GM18508 (cell line): ENCODE results near the gene PEX26.
"Not testable (repeated sequence)": the region's sequence is repeated elsewhere in the genome, so short reads cannot be mapped to it uniquely, and the experiment has no call there.

ENCODE experiments used
- ATAC-seq: cut with Tn5 transposase; IDR thresholded peaks from one replicate; pipeline ENCODE4 v1.9.1; 2021; ENCODE audit warnings: moderate number of reproducible peaks; ENCODE audit not compliant: insufficient read depth, unreplicated experiment

Gene PEX26

DNA sequence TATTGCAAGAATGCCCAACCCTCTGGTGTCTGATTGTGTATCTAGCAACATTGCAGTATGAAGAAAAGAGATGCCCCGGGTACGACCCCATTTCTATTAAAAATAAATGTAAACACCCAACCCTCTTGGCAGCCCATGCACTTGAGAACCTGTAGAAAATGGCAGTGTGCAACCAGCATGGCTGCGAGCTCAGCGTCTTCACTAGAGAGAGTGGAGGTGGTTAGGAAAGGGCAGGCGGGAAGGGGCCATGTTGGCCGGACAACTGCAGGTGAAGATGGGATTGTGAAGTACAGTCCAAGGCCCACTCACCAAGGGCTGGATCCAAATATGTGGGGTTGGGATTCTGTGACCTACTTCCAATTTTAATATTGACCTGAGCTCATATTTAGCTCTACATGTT lies 15.9 kb downstream of the PEX26 start:
- ATAC-seq, result no peak

DNA sequence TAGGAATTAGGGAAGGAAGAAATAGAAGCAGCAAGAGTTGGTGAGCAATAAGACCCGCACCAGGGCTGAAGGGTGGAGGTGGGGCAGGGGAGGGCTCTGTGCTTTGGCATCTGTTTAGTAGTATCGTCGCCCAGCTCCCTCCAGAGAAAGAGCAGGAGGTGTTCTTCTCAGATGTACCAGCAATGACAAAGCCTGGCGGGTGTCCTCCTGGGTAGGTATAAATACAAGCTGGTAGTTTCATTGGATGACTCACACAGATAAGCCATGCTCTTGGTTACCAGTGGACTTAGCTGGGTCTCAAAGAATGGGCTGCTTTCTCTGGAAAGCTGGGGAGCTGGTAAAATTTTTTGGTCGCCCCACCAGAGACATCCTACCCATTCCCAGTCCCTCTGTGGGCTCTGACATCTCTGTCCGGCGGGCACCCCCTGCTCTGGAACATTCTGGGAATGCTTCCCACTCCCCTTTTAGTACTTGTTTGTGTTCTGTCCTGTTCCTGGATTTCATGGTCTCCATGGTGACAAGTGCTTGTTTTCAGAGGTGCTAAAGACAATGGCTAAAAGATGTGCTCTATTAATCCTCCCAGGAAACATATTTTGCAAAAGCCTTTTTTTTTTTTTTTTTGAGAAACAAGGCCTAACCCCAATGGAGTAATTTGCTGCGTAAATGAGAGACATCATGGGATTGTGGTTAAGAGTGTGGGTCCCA lies 17.5 kb downstream of the PEX26 start:
- no peak for ATAC-seq

DNA sequence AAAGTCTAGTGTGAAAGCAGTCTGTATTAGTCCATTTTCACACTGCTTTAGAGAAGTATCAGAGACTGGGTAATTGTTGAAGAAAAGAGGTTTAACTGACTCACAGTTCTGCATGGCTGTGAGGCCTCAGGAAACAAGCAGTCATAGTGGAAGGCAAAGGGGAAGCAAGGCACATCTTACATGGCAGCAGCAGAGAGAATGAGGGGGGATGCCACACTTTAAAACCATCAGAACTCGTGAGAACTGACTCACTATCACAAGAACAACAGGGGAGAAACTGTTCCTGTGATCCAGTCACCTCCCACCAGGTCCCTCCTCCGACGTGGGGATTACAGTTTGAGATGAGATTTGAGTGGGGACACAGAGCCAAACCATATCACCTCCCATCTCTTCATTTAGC lies 19.0 kb downstream of the PEX26 start:
- ATAC-seq, result no peak

DNA sequence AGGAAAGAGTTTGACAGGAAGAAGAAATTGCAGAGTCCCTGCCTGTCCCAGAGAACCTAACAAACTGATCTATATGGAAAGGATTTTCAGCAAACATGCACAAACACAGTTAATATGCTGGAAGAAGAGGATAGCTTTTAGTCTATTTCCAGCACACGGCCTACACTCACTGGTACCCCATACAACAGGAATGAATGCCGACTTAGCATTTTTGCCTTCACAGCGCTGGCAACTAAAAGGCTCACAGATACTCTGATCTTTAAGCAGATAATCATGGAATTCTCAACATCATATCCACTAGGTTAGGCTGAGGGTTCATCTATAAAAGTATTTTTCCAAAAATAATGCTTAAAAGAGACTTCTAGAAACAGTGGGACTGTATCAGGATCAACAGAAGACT lies 23.0 kb downstream of the PEX26 start:
- no peak for ATAC-seq

DNA sequence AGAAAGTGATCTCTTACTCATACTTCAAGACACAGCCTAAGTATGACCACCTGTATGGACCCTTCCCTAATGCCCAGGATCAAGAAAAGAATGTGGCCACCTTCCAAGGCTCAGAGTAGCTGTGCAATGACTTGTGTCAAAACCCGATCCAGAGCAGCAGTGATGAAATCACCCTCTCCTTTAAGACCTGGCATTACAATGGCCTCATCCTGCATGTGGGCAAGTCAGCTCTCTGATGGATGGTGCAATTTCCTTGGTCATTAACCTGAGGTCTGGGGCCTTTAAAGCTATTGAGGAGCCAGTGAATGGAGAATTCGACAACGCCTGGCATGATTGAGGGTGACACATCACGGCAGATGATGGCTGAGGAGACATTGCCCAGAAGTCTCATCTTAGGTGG lies 23.7 kb downstream of the PEX26 start:
- no peak for ATAC-seq

DNA sequence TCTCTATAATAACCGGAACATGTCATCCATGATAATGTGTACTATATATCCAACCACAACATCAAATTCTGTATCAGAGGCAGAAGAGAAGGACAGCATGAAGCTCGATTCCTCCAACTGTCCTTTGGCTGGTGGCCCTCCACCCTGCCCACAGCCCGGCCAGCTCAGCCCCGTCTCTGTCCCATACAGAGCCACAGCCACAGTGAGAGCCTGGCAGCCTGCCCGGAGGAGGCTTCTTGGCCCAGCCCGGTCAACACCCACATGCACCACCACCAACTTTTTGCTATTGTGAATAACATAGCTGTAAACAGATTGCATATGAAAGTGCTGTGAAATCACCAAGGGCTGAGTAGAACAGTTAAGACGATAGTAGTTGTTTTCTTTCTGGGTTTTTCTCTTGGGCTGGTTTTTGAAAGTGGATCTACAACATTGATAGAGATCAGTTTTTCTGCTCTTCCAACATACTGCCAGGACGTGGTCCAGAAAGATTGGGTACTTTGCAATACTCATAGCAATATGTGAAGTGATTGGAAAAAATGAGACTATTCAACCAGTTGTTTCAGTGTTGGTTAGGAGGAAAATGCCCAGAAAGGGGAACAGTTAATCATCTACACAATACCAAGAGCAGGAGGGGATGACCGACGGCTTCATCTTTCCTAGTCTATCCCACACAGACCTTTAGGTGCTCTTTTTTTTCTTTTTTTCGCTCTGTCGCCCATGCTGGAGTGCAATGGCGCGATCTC lies 25.9 kb downstream of the PEX26 start:
- no peak for ATAC-seq

DNA sequence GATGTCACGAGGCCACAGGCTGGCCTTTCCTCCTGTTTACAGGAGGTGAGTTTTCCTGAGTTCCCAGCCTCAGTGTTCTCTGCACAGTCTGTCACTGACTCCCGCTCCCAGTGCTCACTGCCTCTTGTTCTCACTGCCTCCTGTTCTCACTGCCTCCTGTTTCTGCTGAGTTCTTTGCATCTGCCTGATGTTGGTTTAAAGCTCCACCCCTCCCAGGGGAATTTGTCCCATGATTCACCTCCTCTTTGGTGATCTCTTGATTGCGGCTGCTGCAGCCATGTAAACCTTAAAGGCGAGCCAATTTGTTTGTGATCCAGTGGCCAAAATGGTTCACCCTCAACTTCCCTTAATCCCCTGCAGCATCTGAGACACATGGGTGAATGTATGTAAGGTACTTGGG lies 26.8 kb downstream of the PEX26 start:
- ATAC-seq, result no peak

DNA sequence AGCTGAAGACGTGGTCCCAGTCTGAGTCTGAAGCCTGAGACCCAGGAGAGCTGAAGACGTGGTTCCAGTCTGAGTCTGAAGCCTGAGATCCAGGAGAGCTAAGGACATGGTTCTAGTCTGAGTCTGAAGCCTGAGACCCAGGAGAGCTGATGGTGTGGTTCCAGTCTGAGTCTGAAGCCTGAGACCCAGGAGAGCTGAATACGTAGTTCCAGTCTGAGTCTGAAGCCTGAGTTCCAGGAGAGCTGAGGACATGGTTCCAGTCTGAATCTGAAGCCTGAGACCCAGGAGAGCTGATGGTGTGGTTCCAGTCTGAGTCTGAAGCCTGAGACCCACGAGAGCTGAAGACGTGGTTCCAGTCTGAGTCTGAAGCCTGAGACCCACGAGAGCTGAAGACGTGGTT lies 28.2 kb downstream of the PEX26 start:
- ATAC-seq, result not testable (repeated sequence)

DNA sequence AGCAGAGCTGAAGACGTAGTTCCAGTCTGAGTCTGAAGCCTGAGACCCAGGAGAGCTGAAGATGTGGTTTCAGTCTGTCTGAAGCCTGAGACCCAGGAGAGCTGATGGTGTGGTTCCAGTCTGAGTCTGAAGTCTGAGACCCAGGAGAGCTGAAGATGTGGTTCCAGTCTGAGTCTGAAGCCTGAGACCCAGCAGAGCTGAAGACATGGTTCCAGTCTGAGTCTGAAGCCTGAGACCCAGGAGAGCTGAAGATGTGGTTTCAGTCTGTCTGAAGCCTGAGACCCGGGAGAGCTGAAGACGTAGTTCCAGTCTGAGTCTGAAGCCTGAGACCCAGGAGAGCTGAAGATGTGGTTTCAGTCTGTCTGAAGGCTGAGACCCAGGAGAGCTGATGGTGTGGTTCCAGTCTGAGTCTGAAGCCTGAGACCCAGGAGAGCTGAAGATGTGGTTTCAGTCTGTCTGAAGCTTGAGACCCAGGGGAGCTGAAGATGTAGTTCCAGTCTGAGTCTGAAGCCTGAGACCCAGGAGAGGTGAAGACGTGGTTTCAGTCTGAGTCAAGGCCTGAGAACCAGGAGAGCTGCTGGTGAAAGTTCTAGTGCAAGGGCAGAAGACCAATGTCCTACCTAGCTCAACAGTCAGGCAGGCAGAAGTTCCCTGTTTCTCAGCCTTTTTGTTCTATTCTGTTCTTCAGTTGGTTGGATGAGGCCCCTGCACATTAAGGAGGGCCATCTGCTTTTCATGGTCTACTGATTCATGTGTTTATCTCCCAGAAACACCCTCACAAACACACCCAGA lies 29.0 kb downstream of the PEX26 start:
- ATAC-seq, result not testable (repeated sequence)

DNA sequence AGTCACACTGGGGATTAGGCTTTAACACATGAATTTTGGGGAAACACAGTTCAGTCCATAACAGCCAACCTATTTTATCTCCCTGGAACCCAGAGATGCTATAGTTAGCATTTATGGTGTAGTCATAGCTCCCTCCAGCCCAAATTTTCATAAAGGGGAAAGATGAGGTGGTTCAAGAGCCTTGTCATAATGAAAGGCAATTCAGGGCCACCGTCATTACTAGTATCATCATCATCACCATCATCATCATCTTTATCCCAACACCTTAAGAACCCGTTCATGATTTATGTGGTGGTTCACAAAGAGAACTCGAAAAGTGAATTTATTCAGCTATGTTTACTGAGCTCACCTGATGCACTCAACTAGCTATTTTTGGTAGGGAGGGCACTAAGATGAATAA lies 30.4 kb downstream of the PEX26 start:
- no peak for ATAC-seq

DNA sequence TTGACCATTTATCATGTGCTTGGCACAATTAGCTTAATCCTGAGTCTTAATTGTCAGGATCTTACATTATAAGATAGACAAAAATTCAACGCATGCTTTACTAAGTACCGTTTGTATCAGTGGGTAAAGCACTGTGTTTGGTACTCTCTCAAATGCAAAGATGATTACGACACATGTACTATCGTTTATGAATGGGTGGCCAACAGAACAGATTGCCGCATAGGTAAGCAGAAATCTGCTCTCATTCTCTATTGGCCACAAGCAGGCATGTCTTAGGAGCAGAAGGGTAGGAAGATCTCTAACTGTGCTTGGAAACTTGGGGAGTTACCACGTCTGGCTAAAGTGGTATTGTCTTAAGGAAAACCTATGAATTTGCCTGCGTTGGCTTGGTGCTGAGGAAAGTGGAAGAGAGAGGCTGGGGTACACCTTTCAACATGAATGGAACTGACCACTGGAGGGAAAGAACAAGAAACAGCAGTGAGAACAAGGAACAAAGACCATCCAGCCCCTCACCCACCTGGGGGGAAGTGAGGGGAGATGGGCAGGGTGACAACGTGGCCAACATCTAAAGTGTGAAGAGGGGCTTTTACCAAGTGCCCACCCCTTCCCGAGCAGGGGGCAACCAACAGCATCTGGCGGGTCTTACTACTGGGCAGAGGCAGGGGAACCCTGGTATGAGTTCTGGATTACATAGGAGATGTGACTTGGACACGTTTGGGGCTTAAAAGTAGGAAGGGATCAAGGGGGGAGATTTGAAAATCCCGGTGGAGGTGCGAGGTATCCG lies 31.8 kb downstream of the PEX26 start:
- no peak for ATAC-seq

DNA sequence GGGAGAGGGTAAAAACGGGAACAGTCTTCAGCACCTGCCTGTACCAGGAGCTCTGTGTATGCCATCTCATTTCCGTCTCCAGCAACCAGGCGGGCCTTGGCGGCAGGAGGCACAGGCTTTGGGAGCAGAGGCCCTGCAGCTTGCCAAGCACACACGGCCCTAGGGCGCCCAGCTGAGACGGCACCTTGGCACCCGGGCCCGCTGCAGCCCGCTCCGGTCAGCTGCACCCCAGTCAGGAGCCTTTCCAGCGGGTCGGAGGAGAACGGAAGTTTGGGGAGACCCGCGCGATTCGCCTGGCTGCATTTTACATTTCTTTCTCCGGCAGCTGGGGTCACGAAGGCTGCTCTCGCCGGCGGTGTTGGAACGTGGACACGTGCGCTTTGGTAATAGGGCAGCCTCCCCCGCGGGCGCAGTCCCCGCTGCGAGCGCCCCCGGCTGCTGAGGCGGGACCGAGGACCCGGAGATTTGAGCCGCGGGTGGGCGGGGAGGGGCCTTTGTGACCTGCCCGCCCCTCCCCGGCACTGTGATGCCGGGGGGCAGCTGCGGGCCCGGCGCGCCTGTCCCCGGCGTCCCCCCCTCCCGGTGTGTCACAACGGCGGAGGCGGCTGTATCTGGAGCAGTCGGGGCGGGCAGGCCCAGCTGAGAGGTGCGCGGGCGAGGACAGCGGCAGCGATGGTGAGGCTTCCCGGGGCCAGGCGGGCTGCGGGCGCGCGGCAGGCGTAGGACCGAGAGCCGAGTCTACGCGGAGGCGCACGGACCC lies 32.6 kb downstream of the PEX26 start, which contains the start of gene TUBA8:
TUBA8 (plus strand) TSS at position 616 of the 760 bp plus-strand sequence; CDS start at position 673, 57 bp downstream.
- no peak for ATAC-seq

DNA sequence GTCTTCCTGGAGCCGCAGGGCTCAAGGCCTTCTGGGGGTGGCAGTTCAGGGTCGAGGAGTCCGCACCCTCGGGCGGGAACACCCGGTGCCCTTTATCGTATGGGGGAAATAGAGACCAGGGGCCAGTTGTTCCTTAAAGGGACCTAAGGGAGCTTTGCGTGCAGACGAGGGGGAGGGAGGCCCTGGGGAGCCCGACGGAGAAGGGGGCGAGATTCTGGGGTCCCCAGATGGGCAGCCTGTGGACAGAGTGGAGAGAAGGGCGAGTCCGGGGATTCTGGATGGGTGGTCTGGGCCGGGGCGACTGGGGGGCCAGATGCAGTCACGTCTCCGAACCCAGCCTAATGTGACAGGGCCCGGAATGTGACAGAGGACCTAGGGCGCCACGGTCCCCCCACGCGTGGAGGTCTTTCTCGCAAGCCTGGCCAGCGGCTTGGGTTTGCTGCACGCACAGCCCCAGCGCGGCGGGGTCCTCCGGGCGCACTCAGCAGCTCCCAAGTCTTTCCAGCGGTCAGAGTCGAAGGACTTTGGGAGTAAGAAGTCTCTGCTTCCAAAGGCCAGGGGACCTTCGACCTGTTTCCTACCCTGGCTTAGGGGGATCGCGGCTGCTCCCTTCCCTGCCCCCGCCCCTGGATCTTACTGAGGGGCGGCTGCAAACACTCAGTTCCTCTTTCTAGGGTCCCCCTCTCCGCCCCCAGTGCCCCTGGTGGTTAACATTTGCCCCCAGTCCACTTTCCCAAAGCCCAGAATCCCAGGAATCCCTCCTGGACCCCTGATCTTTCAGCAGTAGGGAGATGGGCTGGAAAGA lies 33.4 kb downstream of the PEX26 start:
- no peak for ATAC-seq

DNA sequence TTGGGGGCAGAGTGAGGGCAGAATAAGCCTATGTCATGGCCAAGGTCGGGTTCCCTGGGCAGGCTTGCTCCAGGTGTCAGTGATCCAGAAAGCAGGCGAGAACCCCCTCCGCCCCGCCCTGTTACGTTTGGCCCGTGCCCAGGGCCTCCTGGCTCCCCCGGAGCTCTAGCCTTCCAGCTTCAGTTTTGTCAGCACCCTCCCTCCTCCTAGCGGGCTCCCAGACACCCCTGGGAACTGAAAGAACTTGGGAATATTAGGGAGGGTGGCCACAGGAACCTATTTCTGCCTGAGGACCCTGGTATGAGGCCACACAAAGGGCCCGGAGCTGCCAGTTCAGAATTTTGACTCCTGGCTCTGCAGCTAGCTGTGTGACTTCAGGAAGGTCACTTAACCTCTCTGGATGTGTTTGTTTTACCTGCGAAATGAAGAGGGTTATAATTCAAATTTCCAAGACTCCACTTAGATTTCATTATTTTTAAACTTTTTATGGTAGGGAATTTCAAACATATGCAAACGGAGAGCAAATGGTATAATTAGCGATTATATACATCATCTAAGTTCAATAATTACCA lies 34.1 kb downstream of the PEX26 start:
- ATAC-seq, result no peak

DNA sequence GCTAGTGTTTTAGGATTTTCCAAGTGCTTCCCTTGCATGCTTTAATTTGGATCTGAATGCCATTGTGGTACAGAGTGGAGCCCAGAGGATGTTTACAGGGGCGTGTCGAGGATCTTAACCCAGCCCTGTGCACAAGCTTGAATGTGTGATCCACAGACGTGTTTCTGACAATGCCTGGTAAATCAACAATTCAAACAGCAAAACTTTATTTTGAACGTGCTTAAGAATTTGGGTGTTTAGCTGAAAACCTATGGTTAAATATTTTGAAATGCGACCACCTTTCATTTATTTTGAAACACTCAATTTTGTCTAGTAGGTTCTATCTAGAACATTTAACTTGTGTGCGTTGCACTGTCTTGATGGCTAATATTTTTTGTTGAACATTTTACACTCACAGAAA lies 34.6 kb downstream of the PEX26 start:
- ATAC-seq, result no peak

DNA sequence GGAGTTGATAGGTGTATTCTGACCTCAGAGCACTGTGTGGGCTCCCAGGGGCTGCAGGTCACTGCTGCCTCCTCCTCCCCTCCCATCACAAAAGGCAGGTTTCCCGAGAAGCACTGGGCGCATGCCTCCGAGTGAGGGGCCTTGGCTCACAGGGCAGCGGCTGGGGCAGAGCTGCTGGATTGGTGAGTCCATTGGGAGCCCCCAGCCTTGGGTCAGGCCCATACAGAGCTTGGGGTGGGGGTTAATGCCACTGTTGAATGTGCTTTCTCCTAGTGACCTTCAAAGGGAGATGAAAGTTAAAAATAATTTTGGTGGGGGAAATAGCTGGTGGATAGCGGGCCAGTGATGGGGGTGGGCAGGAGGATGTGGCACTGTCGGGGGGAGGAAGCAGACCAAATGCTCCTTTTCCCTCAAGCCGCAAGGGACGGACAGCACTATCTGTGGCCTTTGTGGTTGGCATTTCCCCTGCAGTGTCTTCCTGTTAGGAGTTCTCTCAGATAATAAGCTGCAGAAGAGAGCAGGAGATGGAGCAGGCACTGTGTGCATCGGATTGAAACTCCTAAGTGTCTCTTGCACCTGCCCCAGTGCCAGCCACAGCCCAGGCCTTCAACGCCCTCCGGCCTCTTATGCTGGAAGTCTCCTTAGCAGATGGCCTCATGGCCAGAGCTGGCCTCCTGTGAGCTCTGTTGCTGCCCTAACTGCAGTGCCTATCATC lies 36.0 kb downstream of the PEX26 start:
- no peak for ATAC-seq

DNA sequence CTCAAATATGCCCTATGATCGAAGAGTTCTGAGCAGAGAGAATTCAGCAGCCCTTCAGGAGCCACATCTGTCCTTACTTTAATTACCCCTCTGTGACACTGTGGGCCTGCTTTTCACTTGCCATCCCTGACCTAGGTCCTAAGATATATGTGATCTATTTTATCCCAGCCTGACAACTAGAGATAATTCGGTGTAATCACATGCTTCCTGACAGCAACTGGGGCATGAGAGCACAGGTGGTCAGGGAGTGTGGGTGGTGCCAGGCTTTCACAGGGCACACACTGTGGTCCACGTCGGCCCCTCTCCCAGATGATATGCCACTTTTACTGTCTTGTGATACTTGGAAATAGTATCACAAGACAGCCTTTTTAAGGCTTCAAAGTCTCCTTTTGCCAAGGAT lies 36.7 kb downstream of the PEX26 start:
- ATAC-seq, result no peak
